Nephron progenitor cell (in vitro differentiated cells): ENCODE results near the gene ARID5A.

Experiments
- DNase-seq: peaks from one replicate; pipeline ENCODE4 v3.0.0; 2021
- H3K27ac Mint-ChIP-seq: 2 replicates; pipeline ENCODE4 v1.8.0; 2021; ENCODE audit warnings: mild to moderate bottlenecking, moderate library complexity, mixed read lengths
- H3K27me3 Mint-ChIP-seq: 2 replicates; pipeline ENCODE4 v1.8.0; 2021; ENCODE audit warnings: mild to moderate bottlenecking, low read depth, mixed read lengths; ENCODE audit not compliant: poor library complexity
- H3K36me3 Mint-ChIP-seq: 2 replicates; pipeline ENCODE4 v1.8.0; 2021; ENCODE audit warnings: low read depth, mixed read lengths
- H3K4me1 Mint-ChIP-seq: 2 replicates; pipeline ENCODE4 v1.8.0; 2021; ENCODE audit warnings: mixed read lengths
- H3K4me3 Mint-ChIP-seq: 2 replicates; pipeline ENCODE4 v1.8.0; 2021; ENCODE audit warnings: mild to moderate bottlenecking, moderate library complexity, mixed read lengths
- H3K9me3 Mint-ChIP-seq: 2 replicates; pipeline ENCODE4 v1.8.0; 2021; ENCODE audit warnings: mild to moderate bottlenecking, moderate library complexity, mixed read lengths
- TF ChIP-seq, protein P1 (sequence below): fragments of 200-600 bp; sonication (generic); IDR thresholded peaks from 2 replicates; pipeline ENCODE4 v1.5.0; 2021; ENCODE audit warnings: antibody characterized with exemption

ARID5A gene

DNA sequence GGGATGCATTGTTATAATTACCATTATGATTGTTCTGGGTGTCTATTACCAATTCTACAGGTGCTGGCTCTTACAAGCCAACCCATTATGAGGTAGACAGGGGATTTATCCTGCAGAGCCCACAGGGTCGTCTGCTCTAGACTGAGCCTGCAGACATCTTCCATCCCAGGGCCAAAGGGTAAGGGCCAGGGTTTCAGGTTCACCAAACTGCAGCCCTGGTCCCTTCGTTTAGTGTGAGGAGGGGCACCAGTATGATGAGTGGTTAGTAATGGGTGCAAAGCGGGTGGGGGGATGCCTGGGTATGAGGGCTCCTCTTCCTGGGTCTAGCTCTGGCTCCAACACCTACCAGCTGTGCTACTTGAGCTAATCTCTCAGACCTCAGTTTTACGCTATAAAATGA is 1.2 kb upstream of the ARID5A start:
- Mint-ChIP-seq H3K36me3 (no peaks in the 10 kb centered on the region), H3K27ac (no peak overlapping the region), H3K9me3 (no peaks in the 10 kb centered on the region), H3K4me1 (peaks cover 71% of the 10 kb centered on the region), H3K27me3 (peaks cover 24% of the 10 kb centered on the region), H3K4me3 (no peak overlapping the region)
- no peak for DNase-seq
- TF ChIP-seq, protein P1, sequence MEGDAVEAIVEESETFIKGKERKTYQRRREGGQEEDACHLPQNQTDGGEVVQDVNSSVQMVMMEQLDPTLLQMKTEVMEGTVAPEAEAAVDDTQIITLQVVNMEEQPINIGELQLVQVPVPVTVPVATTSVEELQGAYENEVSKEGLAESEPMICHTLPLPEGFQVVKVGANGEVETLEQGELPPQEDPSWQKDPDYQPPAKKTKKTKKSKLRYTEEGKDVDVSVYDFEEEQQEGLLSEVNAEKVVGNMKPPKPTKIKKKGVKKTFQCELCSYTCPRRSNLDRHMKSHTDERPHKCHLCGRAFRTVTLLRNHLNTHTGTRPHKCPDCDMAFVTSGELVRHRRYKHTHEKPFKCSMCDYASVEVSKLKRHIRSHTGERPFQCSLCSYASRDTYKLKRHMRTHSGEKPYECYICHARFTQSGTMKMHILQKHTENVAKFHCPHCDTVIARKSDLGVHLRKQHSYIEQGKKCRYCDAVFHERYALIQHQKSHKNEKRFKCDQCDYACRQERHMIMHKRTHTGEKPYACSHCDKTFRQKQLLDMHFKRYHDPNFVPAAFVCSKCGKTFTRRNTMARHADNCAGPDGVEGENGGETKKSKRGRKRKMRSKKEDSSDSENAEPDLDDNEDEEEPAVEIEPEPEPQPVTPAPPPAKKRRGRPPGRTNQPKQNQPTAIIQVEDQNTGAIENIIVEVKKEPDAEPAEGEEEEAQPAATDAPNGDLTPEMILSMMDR, result no peak

DNA sequence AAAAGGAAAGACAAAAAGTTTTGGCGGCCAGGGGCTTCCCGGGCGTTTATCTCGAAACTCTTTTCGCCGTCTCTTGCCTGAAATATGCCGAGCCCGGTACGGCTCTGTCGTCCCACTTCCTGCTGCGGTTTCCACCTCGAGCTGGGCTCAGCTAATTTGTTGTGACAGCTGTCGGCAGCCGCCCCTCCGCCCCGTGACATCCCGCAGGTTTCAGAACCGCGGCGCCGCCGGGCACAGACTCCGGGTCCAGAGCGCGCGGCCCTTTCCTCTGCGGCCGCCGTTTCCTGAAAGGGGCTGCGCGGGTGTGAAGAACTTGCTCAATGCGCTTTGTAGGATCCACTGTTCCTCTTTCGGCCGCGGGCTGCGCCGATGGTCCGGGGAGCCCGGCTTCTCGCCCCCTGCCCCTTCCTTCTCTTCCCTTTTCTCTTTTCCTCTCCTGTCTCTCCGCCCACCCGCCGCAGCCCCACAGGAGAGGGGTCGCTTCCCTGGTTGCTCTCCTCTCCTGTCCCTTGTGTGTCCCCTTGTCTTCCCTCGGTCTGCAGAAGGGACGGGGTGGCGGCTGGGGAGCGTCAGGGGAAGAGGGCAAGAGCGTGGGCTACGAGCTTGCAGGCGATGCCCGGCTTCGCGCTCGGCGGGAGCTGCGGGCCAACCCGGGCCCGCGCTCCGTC is 648 bp downstream of the ARID5A start:
- H3K27ac Mint-ChIP-seq, result no peak overlapping the region
- peaks cover 55% of the 10 kb centered on the region for H3K4me1 Mint-ChIP-seq
- no peaks in the 10 kb centered on the region for H3K36me3 Mint-ChIP-seq
- H3K4me3 Mint-ChIP-seq, result peak overlapping the region; percentile 89
- no peaks in the 10 kb centered on the region for H3K9me3 Mint-ChIP-seq
- peaks cover 24% of the 10 kb centered on the region for H3K27me3 Mint-ChIP-seq
- peak; percentile 61 for DNase-seq
- TF ChIP-seq, protein P1, result no peak

DNA sequence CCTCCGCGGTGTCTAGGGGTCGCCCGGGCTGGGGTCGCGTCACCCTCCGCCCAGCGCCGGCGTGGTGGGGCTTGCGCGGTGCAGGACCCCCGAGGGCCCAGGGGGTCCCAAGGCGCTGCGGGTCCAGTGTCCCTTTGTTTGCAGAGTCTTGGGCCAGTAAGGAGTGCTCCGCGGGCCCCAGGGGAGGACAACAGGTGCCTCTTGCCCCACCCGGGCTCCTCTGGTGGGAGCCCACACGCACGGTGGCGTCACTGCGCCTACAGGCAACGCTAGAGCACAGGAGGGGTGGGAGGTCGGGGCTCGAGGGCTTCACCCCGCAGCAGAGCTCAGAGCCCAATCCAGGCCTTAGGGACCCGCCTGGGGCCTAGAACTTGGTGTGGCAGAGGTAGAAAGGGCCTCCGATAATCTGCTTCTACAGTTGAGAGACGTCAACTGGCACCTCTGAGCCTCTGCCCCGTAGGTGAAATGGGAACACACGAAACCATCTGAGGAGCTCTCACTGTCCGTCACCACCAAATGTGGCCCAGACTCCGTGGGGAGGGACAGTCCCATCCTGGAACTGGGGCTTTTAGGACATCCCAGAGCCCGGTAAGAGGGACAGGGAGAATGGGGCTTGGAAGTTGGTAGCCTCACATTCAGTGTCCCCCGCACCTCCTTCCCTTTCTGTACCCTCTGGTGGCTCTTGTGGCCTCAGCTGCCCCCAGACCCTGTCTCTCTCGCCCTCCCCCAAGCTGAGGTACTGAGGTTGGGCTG is 1.4 kb downstream of the ARID5A start:
- H3K27ac Mint-ChIP-seq, result no peak overlapping the region
- peak overlapping the region; percentile 89 for H3K4me3 Mint-ChIP-seq
- H3K36me3 Mint-ChIP-seq, result no peaks in the 10 kb centered on the region
- DNase-seq, result no peak
- TF ChIP-seq, protein P1, result no peak
- peaks cover 24% of the 10 kb centered on the region for H3K27me3 Mint-ChIP-seq
- H3K4me1 Mint-ChIP-seq, result peaks cover 48% of the 10 kb centered on the region
- H3K9me3 Mint-ChIP-seq, result no peaks in the 10 kb centered on the region

DNA sequence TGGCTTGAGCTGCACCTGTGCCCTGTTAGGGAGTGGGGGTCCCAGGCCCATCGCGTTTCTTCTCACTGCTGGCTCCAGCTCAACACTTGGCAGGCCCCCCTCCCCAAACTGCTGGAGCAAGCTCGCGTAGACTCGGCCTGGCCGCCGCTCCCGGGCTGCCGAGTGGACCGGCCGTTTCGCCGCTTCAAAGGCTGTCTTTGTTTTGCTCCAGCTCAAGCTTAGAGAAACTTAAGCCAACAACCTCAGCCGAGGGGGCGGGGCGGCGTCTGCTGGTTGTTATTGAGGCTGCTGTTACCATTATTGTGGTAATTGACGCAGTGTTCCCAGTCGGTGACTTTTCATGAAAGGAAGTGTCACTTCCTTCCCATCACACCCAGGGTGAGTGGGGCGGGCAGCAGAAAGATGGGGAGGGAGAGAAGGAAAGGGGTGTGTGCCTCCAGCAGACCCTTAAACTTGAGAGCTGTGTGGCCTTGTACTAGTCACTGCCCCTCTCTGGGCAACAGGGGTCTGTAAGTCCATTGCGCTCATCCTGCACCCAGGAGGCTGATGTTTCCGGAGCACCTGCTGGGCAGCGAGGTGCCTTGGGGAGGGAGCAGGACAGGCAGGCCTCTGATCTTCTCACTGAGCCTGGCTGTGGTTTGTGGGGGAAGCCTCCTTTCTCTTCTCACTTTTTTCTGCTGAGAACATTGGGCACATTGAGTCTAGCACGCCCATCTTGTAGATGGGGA is 2.1 kb downstream of the ARID5A start:
- H3K36me3 Mint-ChIP-seq, result peaks cover 5% of the 10 kb centered on the region
- peaks cover 46% of the 10 kb centered on the region for H3K4me1 Mint-ChIP-seq
- no peak overlapping the region for H3K27ac Mint-ChIP-seq
- peak overlapping the region; percentile 89 for H3K4me3 Mint-ChIP-seq
- peaks cover 24% of the 10 kb centered on the region for H3K27me3 Mint-ChIP-seq
- TF ChIP-seq, protein P1, result no peak
- H3K9me3 Mint-ChIP-seq, result no peaks in the 10 kb centered on the region
- peak; percentile 71 for DNase-seq

DNA sequence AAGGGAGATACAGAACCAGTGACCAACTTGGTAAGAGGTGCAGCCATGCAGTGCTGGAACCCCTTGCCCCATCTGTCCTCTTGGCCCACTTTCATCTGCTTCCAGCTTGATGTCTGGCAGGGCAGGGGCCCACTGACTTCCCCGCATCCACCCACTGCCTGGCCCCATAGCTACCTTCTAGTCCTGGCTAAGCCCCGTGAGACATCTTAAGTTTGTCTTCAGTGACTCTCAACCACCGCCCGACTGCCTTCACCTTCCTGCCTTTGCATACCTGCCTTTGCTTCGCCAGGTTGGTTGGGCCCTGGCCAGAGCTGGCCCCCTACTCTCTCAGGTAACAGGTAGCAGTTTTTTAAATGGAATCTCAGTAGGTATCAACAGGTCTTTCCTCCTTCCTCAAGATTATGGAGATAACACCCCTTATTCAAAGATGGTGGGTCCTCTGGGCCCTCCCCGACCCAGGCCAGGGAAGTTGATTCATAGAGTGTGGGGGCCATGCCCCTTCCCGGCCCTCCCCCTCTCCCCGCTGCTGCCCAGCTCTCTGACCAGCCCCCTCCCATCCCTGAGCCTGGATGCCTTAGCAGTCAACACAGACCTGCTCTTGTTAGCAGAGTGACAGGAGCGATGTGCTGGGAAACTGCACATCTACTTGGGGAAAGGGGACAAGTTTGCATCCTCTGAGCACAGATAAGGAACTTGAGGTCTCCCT is 2.8 kb downstream of the ARID5A start:
- Mint-ChIP-seq H3K4me1 (peaks cover 39% of the 10 kb centered on the region), H3K27ac (no peak overlapping the region), H3K27me3 (peaks cover 24% of the 10 kb centered on the region), H3K36me3 (peaks cover 12% of the 10 kb centered on the region), H3K9me3 (peaks cover 7% of the 10 kb centered on the region), H3K4me3 (peak overlapping the region; percentile 66)
- TF ChIP-seq, protein P1, result no peak
- no peak for DNase-seq
